Chondrocyte (in vitro differentiated cells): ENCODE measurements around the gene BICD1. TPM values are rescaled to one million over a fixed set of nuclear protein-coding genes. Genes with fewer than 3 reads are reported as not detected.

ENCODE experiments used
- DNase-seq: peaks from one replicate; pipeline ENCODE4 v3.0.0; 2021; ENCODE audit warnings: mixed read lengths, low spot score
- H3K27ac Mint-ChIP-seq: one replicate; pipeline ENCODE4 v1.8.0; 2021; ENCODE audit warnings: mild to moderate bottlenecking, moderate library complexity, mixed read lengths; ENCODE audit not compliant: unreplicated experiment
- H3K27me3 Mint-ChIP-seq: 2 replicates; pipeline ENCODE4 v1.8.0; 2021; ENCODE audit warnings: low read depth, mixed read lengths
- H3K36me3 Mint-ChIP-seq: 2 replicates; pipeline ENCODE4 v1.8.0; 2021; ENCODE audit warnings: low read depth, mixed read lengths
- H3K4me1 Mint-ChIP-seq: 2 replicates; pipeline ENCODE4 v1.8.0; 2021; ENCODE audit warnings: low read depth, mild to moderate bottlenecking, mixed read lengths
- H3K4me3 Mint-ChIP-seq: one replicate; pipeline ENCODE4 v1.8.0; 2021; ENCODE audit warnings: mild to moderate bottlenecking, moderate library complexity, mixed read lengths; ENCODE audit not compliant: unreplicated experiment
- H3K9me3 Mint-ChIP-seq: 2 replicates; pipeline ENCODE4 v1.8.0; 2021; ENCODE audit warnings: low read depth, mixed read lengths
- CTCF ChIP-seq: fragments of 200-600 bp; sonication (generic); IDR thresholded peaks from 2 replicates; pipeline ENCODE4 v1.5.0; 2021; ENCODE audit warnings: antibody characterized with exemption, mild to moderate bottlenecking, moderate library complexity
- total RNA-seq: library from RNA; stranded (reverse); gene quantifications from 3 replicates; pipeline ENCODE4 v1.2.1, GENCODE V29; 2021

BICD1 gene
- total RNA-seq, 1 donor from 2014 or later: 30.5 TPM

- Mint-ChIP-seq H3K36me3 (no peaks in the 10 kb centered on the region), H3K9me3 (peaks cover 3% of the 10 kb centered on the region), H3K4me3 (no peak overlapping the region), H3K27me3 (no peaks in the 10 kb centered on the region), H3K27ac (peak overlapping the region; percentile 43), H3K4me1 (peaks cover 13% of the 10 kb centered on the region)
- no peak for TF ChIP-seq CTCF
- DNase-seq: no peak
Observed at GRCh38 chr12:32069071-32069470, 37.6 kb upstream of the BICD1 start.

GRCh38 chr12:32069731-32070130, 36.9 kb upstream of the BICD1 start:
- peaks cover 13% of the 10 kb centered on the region for H3K4me1 Mint-ChIP-seq
- no peak overlapping the region for H3K4me3 Mint-ChIP-seq
- DNase-seq: no peak
- peak overlapping the region; percentile 55 for H3K27ac Mint-ChIP-seq
- no peak for TF ChIP-seq CTCF
- no peaks in the 10 kb centered on the region for H3K27me3 Mint-ChIP-seq
- H3K9me3 Mint-ChIP-seq: peaks cover 3% of the 10 kb centered on the region
- H3K36me3 Mint-ChIP-seq: no peaks in the 10 kb centered on the region

GRCh38 chr12:32070370-32070769, 36.3 kb upstream of the BICD1 start:
- no peak for DNase-seq
- Mint-ChIP-seq H3K9me3 (peaks cover 3% of the 10 kb centered on the region), H3K4me1 (peaks cover 13% of the 10 kb centered on the region), H3K27me3 (no peaks in the 10 kb centered on the region), H3K4me3 (no peak overlapping the region), H3K36me3 (no peaks in the 10 kb centered on the region), H3K27ac (no peak overlapping the region)
- no peak for TF ChIP-seq CTCF

- Mint-ChIP-seq H3K4me3 (no peak overlapping the region), H3K9me3 (peaks cover 3% of the 10 kb centered on the region), H3K36me3 (no peaks in the 10 kb centered on the region), H3K27ac (no peak overlapping the region), H3K4me1 (peaks cover 19% of the 10 kb centered on the region), H3K27me3 (no peaks in the 10 kb centered on the region)
- TF ChIP-seq CTCF: no peak
- DNase-seq: no peak
Observed at GRCh38 chr12:32072102-32072501, 34.5 kb upstream of the BICD1 start.

GRCh38 chr12:32074432-32074831, 32.2 kb upstream of the BICD1 start:
- no peak for TF ChIP-seq CTCF

More at GRCh38 chr12:32074432-32074831, 32.2 kb upstream of the BICD1 start:
- Mint-ChIP-seq H3K36me3 (no peaks in the 10 kb centered on the region), H3K4me1 (peaks cover 17% of the 10 kb centered on the region), H3K9me3 (peaks cover 3% of the 10 kb centered on the region), H3K4me3 (no peak overlapping the region), H3K27ac (no peak overlapping the region), H3K27me3 (no peaks in the 10 kb centered on the region)
- no peak for DNase-seq
